GM12801 (cell line): ENCODE measurements around the gene NINL.

Source experiments
- CTCF ChIP-seq: IDR thresholded peaks from one replicate; pipeline ENCODE4 v1.5.1; 2011; ENCODE audit warnings: control low read depth; ENCODE audit not compliant: insufficient read length; ENCODE audit errors: extremely low read depth

Gene NINL

GRCh38 chr20:25552977-25553376, 32.4 kb downstream of the NINL start:
- TF ChIP-seq CTCF: no peak

- no peak for TF ChIP-seq CTCF
Measured at GRCh38 chr20:25551413-25552215, 33.7 kb downstream of the NINL start.

- no peak for TF ChIP-seq CTCF
Measured at GRCh38 chr20:25549843-25550477, 35.4 kb downstream of the NINL start.

GRCh38 chr20:25549172-25549773, 36.1 kb downstream of the NINL start:
- no peak for TF ChIP-seq CTCF

- TF ChIP-seq CTCF: no peak
Measured at GRCh38 chr20:25548613-25549086, 36.7 kb downstream of the NINL start.

- no peak for TF ChIP-seq CTCF
Measured at GRCh38 chr20:25547999-25548398, 37.3 kb downstream of the NINL start.

- no peak for TF ChIP-seq CTCF
Measured at GRCh38 chr20:25547063-25547462, 38.3 kb downstream of the NINL start.
